HG02852 (cell line): ENCODE results near the gene KLK7.
"Not testable (repeated sequence)": the region's sequence is repeated elsewhere in the genome, so short reads cannot be mapped to it uniquely, and the experiment has no call there.

ENCODE experiments used
- ATAC-seq: cut with Tn5 transposase; IDR thresholded peaks from one replicate; pipeline ENCODE4 v1.9.1; 2021; ENCODE audit warnings: mild to moderate bottlenecking, moderate library complexity; ENCODE audit not compliant: unreplicated experiment

The KLK7 gene

DNA sequence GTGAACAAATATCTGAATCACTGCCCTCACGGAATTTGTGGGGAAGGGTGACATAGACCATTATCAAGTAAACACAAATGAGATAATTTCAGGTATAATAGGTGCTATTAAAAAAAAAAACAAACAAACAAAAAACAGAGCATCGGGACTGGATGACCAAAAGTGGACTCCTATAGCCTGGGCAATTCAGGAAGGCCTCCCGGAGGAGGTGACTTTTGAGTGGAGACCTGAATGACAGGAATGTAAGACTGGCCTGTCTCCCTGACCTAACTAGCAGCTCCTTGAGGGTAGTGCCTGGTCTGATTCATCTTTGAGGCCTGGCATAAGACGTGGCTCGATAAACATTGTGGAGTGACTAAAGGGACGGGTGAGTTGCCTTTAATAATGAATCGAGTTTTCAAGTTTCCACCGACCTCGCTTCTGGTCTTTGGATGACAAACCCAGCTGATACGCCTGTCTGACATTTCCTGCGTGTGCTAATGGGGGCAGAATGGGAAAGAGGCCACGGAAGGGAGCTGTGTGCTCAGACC lies 29.0 kb upstream of the KLK7 start:
- ATAC-seq = no peak

- ATAC-seq = no peak
Observed at GRCh38 chr19:51010066-51010795, 26.5 kb upstream of the KLK7 start.

DNA sequence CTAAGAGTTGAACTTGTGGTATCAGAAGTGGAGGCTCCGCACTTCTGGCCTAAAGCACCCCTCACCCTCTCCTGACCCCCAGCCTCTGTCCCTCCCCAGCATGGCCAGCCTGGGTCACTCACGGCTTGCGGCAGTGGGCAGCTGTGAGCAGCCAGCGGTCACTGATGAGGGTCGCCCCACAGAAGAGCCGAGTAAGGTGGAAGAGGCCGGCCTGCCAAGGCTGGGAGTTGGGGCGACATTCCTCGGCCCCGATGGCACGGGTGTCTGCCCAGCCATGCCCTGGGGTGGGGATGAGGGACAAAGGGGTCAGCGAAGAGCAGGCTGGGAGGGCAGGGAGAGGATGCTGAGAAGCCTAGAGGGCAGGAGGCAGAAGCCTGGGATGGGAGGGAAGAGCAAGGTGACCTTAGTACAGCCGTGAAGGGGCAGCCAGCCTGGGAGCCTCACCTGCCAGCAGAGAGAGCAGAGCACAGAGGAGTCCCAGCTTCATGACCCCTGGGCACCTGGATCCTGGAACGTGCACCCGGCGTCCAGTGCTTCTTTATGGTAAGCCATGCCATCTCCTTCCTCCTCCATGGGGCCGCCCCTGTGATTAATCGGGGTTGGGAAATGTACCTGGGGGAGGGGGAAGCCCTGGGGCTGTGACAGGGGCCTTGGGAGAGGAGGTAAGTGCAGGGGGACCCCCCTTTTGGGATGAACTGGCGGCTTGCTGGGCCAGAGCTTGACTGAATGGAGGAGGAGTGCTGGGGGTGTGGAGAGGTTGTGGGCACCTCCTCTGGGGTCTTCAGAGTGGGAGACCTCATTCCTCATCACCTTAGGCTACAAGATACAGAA lies 25.6 kb upstream of the KLK7 start:
- ATAC-seq = no peak

- no peak for ATAC-seq
Observed at GRCh38 chr19:51007488-51007887, 23.8 kb upstream of the KLK7 start.

DNA sequence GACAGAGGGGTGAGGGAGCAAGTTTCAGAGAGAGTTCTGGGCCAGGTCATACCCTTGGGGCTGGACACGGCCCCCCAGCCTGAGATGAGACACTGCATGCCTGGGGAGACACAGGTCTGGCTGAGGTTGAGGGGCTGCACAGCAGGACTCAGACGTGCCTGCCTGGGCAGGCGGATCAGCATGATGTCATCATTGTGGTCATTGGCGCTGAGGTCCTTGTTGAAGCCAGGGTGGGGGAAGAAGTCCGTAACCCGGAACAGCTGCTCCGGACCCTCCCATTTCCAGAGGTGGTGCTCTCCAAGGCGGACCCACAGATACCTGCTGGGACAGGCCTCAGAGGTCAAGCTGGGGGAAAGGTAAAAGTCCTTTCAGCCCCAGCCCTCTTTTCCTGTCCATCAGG lies 22.7 kb upstream of the KLK7 start:
- ATAC-seq = no peak

DNA sequence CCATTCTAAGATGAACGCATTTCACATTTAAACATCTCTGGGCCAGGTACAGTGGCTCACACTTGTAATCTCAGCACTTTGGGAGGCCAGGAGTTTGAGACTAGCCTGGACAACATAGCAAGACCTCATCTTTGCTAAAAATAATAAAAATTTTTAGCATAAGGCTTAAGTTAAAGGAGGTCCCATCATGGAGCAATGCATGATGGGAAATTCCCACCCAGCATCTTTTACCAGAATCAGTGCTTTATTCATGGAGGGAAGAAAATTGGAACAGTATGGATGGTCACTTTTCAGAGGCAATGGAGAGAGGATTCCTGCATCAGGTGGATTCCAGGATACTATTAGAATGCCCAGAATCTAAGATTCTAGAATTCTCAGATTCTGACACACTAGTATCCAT lies 21.5 kb upstream of the KLK7 start:
- ATAC-seq = no peak

- no peak for ATAC-seq
Observed at GRCh38 chr19:51003316-51003715, 19.6 kb upstream of the KLK7 start.

- ATAC-seq = no peak
Observed at GRCh38 chr19:51002542-51003311, 19.0 kb upstream of the KLK7 start.

GRCh38 chr19:51002089-51002532 lies 18.4 kb upstream of the KLK7 start:
- ATAC-seq = no peak

- ATAC-seq = no peak
Observed at GRCh38 chr19:51001515-51001914, 17.8 kb upstream of the KLK7 start, which contains the start of gene KLK8. Gene KLK8, minus strand, starts transcription at chr19:51001604. Its CDS starts 437 bp downstream, at chr19:51001167.

- no peak for ATAC-seq
Observed at GRCh38 chr19:51000981-51001380, 17.3 kb upstream of the KLK7 start.

GRCh38 chr19:51000426-51000825 lies 16.7 kb upstream of the KLK7 start:
- no peak for ATAC-seq

DNA sequence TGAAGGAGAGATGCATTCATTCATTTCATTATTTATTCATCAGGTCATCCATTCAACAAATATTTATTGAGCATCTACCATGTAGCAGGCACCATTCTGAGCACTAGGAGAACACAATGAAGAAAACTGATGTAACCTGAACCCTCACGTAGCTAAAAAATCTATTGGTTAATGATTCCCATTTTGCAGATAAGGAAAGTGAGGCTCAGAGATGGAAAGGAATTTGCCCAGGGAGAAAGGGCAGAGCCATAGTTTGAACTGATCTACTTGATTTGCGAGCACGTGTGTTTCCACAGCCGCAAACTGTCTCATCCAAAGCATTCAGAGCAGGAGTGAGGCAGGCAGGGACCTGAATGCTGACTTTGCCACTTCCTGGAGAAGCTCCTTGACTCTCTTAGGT lies 15.0 kb upstream of the KLK7 start:
- no peak for ATAC-seq

GRCh38 chr19:50998061-50998460 lies 14.3 kb upstream of the KLK7 start:
- ATAC-seq = no peak

- no peak for ATAC-seq
Observed at GRCh38 chr19:50994129-50994528, 10.4 kb upstream of the KLK7 start.

GRCh38 chr19:50992666-50993035 lies 8.9 kb upstream of the KLK7 start:
- no peak for ATAC-seq

GRCh38 chr19:50984416-50984815 lies 699 bp upstream of the KLK7 start:
- ATAC-seq = not testable (repeated sequence)

DNA sequence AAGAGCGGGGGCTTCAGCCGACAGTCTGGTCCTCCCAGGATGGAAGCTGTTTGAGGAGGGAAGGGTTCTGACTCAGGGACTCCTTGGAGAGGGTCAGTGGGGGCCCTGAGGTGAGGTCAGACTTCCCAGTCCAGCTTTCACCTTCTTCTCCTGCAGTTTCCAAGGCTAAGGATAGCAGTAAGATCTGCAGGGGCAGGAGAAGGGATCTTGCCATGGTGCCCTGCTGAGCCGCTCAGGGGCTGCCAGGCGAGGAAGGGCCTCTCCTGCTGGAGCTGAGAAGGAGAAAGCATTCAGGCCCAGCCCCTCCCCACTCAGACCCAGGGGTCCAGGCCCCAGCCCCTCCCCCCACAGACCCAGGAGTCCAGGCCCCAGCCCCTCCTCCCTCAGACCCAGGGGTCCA lies 1.5 kb downstream of the KLK7 start:
- ATAC-seq = no peak

DNA sequence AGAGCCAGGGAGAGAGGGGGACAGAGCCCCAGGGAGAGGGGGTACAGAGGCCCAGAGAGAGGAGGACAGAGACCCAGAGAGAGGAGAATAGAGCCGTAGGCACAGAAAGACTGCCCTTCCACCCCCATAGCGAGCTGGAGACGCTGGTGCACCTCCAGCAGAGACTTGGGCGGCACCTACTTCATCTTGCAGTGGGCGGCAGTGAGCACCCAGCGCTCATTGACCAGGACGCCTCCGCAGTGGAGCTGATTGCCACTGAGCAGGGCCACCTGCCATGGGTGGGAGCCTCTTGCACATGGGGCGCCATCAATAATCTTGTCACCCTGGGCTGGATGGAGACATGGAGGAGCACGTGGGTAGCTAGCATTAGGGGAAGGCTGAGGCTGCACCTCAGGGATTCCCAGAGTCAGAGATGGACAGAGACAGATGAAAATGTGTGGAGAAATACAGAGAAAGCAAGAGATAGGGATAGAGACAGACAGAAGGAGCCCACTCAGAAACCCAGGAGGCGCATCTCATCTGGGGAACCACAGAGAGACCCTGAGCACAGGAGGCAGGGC lies 2.0 kb downstream of the KLK7 start:
- ATAC-seq = no peak

DNA sequence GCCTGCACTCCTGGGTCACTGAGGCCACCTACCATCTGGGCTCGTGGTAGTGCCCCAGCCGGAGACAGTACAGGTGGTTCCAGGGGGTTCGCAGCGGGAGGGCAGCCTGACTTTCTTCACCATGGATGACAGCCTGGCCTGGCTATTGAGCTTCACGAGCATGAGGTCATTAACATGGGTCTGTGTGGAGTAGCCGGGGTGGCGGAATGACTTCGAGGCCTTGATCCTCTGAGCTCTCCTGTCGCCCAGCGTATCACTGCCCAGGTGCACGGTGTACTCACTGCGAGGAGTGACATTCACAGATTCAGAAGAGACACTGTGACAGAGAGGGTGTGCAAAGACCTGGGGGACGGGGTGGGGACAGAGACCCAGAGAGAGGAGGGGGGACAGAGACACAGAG lies 3.5 kb downstream of the KLK7 start:
- no peak for ATAC-seq

DNA sequence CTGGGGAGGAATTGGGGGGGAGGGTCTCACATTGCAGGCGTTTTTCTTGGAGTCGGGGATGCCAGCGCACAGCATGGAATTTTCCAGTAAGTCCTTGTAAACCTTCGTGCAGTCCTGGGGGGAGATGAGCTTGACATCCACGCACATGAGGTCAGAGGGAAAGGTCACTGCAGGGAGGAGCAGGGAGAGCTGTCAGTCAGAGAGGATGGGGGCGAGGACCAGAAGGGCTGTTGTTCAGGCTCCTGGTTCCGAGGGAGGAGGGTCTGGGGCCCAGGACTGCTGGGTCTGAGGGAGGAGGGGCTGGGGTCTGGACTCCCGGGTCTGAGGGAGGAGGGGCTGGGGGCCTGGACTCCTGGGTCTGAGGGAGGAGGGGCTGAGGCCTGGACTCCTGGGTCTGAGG lies 4.0 kb downstream of the KLK7 start:
- ATAC-seq = no peak
